ENCODE results near the gene DLK2.

Gene DLK2

GRCh38 chr6:43454696-43455530, 435 bp downstream of the DLK2 start:
- peak; percentile 27 to 31 for DNase-seq (ENCODE audit: low read depth in 1 of 2, low spot score in 1 of 2)

GRCh38 chr6:43454290-43454695, 1.1 kb downstream of the DLK2 start:
- DNase-seq (ENCODE audit: low read depth in 1 of 2, low spot score in 1 of 2) = peak in 1 of 2 donors; percentile 64

DNA sequence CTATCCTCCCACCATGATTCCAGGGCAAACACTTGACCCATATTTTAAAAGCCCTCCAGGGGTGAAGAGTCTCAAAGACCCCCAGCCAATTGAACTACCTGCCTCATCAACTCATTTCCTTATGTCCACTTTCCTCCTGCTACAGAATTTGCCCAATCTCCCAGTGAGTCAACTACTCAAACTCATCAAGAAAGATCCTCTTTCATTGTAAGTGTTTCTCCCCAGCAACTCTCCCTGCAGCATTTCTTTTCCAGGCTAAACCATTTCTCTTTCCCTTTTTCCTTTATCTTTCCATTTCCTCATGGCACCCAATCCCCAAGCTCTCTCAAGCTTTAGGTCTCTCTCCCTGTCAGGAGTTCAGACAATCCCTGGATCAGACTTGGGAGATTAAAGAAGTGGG, 1.5 kb downstream of the DLK2 start:
- no peak for DNase-seq (ENCODE audit: low read depth in 1 of 2, low spot score in 1 of 2)

DNA sequence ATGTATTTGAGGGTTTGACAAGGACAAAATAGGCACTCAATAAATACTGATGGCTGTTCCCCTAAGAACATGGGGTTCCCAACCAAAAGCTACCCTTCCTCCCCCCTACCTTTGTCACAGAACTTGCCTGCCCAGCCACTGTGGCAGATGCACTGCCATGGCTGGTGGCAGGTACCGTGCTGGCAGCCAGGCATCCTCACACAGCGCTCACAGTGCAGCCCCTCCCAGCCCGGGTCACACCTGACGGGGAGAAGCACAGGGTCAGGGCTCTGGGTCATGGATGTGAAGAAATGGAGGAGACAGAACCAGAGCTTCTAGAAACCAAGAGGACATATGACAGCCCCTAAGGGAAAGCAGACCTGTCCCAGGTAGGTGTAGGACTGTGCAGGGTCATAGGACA, 2.5 kb downstream of the DLK2 start:
- DNase-seq (ENCODE audit: low read depth in 1 of 2, low spot score in 1 of 2) = no peak

GRCh38 chr6:43451939-43452338, 3.4 kb downstream of the DLK2 start:
- DNase-seq (ENCODE audit: low read depth in 1 of 2, low spot score in 1 of 2) = no peak

DNA sequence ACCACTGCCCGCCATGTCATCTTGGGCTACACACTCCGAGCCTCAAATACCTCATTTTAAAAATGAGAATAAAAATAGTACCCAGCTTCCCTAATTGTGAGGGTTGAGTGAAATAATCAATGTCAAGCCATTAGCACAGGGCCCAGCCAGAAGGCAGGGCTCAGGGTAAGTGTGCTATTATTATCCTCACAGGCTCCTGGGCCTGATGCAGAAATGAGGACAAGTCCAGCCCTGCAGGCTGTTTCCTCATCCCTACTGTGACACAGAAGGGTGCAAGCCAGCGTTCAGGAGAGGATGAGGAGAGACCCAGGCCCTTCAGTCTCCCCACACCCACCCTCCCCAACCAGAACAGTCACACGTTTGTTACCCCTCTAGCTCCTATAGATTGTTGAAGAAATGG, 4.0 kb downstream of the DLK2 start:
- DNase-seq (ENCODE audit: low read depth in 1 of 2, low spot score in 1 of 2) = no peak

- no peak for DNase-seq (ENCODE audit: low read depth in 1 of 2, low spot score in 1 of 2)
Observed at GRCh38 chr6:43450699-43451131, 4.6 kb downstream of the DLK2 start.

DNA sequence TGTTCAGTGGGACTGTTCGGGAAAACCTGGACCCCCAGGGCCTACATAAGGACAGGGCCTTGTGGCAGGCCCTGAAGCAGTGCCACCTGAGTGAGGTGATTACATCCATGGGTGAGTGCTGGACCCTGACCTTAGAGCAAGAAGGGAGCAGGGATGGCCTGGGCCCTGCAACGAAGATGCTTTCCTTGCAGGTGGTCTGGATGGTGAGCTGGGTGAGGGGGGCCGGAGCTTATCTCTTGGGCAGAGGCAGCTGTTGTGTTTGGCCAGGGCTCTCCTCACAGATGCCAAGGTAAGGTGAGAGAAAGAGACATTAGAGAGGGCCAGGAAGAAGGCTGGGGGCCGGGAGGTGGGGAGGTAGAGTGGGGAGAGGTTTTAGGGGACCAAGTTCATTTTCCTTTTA, 6.4 kb downstream of the DLK2 start:
- DNase-seq (ENCODE audit: low read depth in 1 of 2, low spot score in 1 of 2) = no peak

DNA sequence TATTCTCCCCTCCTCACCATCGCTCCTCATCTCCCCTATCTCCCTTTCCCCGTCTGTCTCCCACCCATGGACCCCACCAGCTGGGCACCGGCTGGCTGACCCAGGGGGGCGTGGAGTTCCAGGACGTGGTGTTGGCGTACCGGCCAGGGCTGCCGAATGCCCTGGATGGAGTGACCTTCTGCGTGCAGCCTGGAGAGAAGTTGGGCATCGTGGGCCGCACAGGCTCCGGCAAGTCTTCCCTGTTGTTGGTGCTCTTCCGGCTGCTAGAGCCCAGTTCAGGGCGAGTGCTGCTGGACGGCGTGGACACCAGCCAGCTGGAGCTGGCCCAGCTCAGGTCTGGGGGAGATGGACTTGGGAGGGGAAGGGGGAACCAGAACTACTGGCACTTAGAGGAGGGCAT, 7.7 kb downstream of the DLK2 start:
- no peak for DNase-seq (ENCODE audit: low read depth in 1 of 2, low spot score in 1 of 2)

DNA sequence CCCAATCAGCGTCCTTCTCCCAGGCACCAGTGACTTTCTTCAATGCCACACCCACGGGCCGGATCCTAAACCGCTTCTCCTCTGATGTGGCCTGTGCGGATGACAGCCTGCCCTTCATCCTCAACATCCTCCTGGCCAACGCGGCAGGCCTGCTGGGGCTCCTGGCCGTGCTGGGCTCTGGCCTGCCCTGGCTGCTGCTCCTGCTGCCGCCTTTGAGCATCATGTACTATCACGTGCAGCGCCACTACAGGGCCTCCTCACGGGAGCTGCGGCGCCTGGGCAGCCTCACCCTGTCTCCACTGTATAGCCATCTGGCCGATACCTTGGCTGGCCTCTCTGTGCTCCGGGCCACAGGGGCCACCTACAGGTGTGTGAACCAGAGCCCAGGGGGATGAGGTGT, 9.8 kb downstream of the DLK2 start:
- no peak for DNase-seq (ENCODE audit: low read depth in 1 of 2, low spot score in 1 of 2)

- DNase-seq (ENCODE audit: low read depth in 1 of 2, low spot score in 1 of 2) = no peak
Observed at GRCh38 chr6:43444582-43444981, 10.8 kb downstream of the DLK2 start.

GRCh38 chr6:43444036-43444435, 11.3 kb downstream of the DLK2 start:
- no peak for DNase-seq (ENCODE audit: low read depth in 1 of 2, low spot score in 1 of 2)

DNA sequence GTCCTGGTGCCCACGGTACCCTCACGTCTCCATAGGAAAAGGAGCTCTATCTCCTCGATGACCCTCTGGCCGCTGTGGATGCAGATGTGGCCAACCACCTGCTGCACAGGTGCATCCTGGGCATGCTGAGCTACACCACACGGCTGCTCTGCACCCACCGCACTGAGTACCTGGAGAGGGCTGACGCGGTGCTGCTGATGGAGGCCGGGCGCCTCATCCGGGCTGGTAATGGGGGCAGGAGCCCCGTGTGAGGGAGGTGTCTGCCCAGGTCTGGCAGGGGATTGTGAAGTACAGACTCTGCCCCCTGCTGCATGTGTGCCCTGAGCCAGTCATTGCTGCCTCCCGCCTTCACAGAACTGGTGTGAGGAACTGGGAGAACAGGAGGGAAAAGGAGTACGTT, 12.4 kb downstream of the DLK2 start:
- no peak for DNase-seq (ENCODE audit: low read depth in 1 of 2, low spot score in 1 of 2)

DNA sequence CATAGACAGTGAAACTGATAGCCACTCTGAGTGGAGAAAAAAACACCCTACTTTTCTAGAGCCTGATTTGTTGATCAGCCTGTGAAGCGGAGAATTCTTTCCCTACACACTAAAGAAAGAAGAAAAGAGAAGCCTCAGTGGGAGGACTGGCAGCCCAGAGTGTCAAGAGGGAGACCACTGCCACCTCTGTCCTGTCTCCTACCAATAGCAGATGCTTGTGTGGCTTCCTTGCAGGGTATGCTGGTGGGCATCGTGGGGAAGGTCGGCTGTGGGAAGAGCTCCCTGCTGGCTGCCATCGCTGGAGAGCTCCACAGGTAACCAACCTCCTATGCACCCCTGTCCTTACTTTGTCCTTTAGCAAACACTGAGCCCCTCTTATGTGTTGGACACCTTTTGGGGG, 17.6 kb downstream of the DLK2 start:
- DNase-seq (ENCODE audit: low read depth in 1 of 2, low spot score in 1 of 2) = no peak

DNA sequence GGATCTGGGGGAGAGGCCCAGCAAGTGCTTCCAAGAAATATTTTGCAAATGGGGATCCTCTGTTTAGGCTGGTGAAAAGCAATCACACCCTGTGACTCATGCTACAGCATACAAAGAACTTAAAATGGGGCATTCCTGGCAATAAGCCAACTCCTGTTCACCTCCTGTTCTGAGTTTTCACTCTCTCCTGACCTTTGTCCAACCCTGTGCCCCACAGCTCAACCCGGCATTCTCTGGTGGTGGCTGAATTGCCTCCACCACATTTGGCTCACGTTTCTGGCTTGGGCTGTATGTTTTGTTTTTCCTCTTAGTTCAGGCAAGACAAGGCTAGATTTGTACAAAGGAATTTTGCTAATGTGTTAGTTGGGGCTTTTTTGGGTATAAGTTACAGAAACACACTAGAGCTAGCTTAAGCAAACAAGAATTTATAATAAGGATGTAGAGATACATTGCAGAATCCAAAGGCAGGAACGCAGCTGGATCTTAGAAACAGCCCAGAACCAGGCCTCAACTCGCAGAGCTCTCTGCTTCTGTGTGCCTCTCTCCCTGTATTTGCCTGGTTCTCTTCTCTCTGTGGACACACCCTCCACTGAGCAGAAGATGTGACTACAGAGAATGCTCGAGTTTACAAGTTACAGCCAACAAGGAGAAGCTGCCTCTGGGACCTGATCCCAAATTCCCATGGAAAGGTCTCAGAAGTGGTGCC, 18.6 kb downstream of the DLK2 start:
- no peak for DNase-seq (ENCODE audit: low read depth in 1 of 2, low spot score in 1 of 2)

DNA sequence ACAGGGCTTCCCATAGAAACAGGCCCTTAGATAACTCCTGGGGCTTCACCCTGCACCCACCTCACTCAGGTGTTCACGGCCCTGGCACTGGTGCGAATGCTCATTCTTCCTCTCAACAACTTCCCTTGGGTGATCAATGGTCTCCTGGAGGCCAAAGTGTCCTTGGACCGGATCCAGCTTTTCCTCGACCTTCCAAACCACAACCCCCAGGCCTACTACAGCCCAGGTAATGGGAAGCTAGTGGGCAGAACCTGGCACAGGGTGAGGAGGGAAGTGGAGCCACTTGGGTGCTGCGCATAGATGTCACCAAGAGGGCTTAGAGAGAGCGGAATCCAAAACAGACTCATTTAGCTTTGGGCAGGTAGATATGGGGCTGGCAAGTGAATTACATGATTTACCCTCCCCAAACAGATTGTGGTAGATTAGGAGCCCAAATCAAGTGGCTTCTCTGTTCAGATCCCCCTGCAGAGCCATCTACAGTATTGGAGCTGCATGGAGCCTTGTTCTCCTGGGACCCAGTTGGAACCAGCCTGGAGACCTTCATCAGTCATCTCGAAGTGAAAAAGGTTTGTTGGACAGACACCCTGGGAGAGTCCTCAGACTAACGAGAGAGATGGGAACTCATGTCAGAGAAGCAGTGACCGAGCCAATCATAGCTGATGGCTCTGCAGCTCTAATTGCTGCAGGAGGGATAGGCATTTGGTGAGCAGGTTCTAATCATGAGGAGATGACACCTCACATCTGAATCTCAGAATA, 19.5 kb downstream of the DLK2 start:
- no peak for DNase-seq (ENCODE audit: low read depth in 1 of 2, low spot score in 1 of 2)

GRCh38 chr6:43434943-43435342, 20.4 kb downstream of the DLK2 start:
- DNase-seq (ENCODE audit: low read depth in 1 of 2, low spot score in 1 of 2) = no peak

DNA sequence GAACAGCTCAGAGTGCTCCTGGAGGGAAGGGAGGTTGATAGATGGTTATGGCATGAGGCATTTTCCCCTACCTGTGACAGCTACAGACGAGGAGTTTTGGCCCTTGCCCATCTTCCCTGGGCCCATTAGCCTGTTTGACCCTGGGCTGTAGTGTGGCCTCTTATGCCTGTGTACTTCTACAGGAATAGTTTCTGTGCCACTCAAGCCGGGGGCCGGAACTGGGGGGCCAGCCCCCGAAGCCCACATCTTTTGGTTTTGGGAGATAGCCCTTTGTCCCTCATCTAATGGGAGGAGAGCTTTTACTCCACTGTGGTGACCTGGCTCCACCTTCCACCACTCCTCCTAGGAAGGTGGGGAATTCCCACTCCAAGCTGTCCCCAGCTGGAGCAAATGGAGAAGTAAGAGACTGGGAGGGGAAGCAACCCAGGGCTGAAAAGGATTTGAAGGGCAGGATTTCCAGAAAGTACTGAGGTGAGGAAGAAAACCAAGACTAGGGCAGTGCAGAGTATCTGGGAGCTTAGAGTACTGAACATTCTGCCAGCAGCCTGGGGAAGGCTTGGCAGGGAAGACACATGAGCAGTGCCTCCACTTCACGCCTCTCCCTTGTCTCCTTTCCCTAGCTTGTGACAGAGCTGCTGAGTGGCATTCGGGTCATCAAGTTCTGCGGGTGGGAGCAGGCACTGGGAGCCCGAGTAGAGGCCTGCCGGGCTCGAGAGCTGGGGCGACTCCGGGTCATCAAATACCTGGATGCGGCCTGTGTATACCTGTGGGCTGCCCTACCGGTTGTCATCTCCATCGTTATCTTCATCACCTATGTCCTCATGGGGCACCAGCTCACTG, 21.1 kb downstream of the DLK2 start:
- DNase-seq (ENCODE audit: low read depth in 1 of 2, low spot score in 1 of 2) = no peak

DNA sequence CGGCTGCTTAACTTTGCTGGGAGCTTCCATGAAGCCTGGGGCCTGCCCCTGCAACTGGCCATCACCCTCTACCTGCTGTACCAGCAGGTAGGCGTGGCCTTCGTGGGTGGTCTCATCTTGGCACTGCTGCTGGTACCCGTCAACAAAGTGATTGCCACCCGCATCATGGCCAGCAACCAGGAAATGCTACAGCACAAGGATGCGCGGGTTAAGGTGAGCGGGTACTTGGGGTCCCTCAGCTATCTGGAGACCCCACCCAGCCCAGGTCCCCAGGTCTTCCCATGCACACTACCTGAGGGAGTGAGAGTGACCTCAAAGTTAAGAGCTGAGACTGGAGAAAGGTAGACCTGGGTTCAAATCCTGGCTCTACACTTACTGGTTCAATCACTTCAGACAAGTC, 22.2 kb downstream of the DLK2 start:
- no peak for DNase-seq (ENCODE audit: low read depth in 1 of 2, low spot score in 1 of 2)

DNA sequence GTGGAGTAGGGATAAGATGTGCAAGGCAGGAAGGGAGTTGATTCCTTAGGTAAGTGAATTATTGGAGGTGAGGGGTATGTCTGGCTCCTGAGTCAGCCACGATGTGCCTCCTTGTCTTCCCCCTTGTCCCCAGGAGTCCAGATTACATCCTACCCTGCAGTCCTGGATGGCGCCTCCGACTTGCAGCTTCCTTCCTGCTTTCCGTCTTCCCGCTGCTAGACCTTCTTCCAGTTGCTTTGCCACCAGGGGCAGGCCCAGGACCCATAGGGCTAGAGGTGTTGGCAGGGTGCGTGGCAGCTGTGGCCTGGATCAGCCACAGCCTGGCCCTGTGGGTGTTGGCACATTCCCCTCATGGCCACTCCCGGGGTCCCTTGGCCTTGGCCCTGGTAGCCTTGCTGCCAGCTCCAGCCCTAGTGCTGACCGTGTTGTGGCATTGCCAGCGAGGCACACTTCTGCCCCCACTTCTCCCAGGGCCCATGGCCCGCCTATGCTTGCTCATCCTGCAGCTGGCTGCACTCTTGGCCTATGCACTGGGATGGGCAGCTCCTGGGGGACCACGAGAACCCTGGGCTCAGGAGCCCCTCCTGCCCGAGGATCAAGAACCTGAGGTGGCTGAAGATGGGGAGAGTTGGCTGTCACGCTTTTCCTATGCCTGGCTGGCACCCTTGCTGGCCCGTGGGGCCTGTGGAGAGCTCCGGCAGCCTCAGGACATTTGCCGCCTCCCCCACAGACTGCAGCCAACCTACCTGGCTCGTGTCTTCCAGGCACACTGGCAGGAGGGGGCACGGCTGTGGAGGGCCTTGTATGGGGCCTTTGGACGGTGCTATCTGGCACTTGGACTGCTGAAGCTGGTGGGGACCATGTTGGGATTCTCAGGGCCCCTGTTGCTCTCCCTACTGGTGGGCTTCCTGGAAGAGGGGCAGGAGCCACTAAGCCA, 23.1 kb downstream of the DLK2 start:
- no peak for DNase-seq (ENCODE audit: low read depth in 1 of 2, low spot score in 1 of 2)
